Suprapubic skin (tissue), 4 donors: Measurements from ENCODE around the gene PPP2R1B. TPM values are rescaled to one million over a fixed set of nuclear protein-coding genes. Genes with fewer than 3 reads are reported as not detected.

ENCODE experiments used
- DNase-seq, 2 donors: peaks; one replicate each; pipeline ENCODE4 v3.0.0-alpha.2; 2019; ENCODE audit warnings: low spot score in 2 of 2
- H3K27ac ChIP-seq: fragments of 200-600 bp; sonication (generic); one replicate; pipeline ENCODE4 v1.5.1; 2019
- H3K27me3 ChIP-seq: fragments of 200-600 bp; sonication (generic); one replicate; pipeline ENCODE4 v1.5.1; 2019
- H3K36me3 ChIP-seq: fragments of 200-600 bp; sonication (generic); one replicate; pipeline ENCODE4 v1.5.1; 2019
- H3K4me1 ChIP-seq: fragments of 200-600 bp; sonication (generic); one replicate; pipeline ENCODE4 v1.5.1; 2019
- H3K4me3 ChIP-seq: fragments of 200-600 bp; sonication (generic); one replicate; pipeline ENCODE4 v1.5.1; 2019; ENCODE audit warnings: mild to moderate bottlenecking
- H3K9me3 ChIP-seq: fragments of 200-600 bp; sonication (generic); one replicate; pipeline ENCODE4 v1.5.1; 2019
- CTCF ChIP-seq, 2 donors: fragments of 200-600 bp in 1 of 2; fragments of 450-650 bp in 1 of 2; sonication (generic) in 1 of 2; IDR thresholded peaks; one replicate each; pipeline ENCODE4 v1.5.1; 2016 to 2019; ENCODE audit warnings: antibody characterized with exemption in 2 of 2, mild to moderate bottlenecking in 1 of 2, moderate library complexity in 1 of 2
- EP300 ChIP-seq: sonication (generic); formaldehyde crosslinking; IDR thresholded peaks from one replicate; pipeline ENCODE4 v1.6.1; 2017; ENCODE audit warnings: antibody characterized with exemption
- POLR2A ChIP-seq, 2 donors: fragments of 450-650 bp; IDR thresholded peaks; one replicate each; pipeline ENCODE4 v1.6.1; 2017; ENCODE audit warnings: antibody characterized with exemption in 2 of 2, mild to moderate bottlenecking in 2 of 2, moderate library complexity in 2 of 2
- POLR2AphosphoS5 ChIP-seq, 3 donors: sonication (generic); formaldehyde crosslinking; IDR thresholded peaks; one replicate each; pipeline ENCODE4 v1.6.1; 2017; ENCODE audit warnings: antibody characterized with exemption in 3 of 3
- WGBS: methylation state at CpG from one replicate; pipeline ENCODE4 v1.1.5; 2018; 5-methylcytosine and 5-hydroxymethylcytosine counted together
- total RNA-seq, 4 donors: library from RNA; depleted of rRNA; stranded (reverse); fragments of >200 nt; gene quantifications; one replicate each; pipeline ENCODE4 v1.1.0, GENCODE V29; 2016

PPP2R1B gene
- total RNA-seq, 4 donors from 2014 or later: 27.9 to 39.8 (median 31.8) TPM

- Histone ChIP-seq H3K36me3 (no peaks in the 10 kb centered on the region), H3K9me3 (no peaks in the 10 kb centered on the region), H3K4me1 (no peaks in the 10 kb centered on the region), H3K27ac (no peak overlapping the region), H3K27me3 (no peaks in the 10 kb centered on the region), H3K4me3 (no peak overlapping the region)
- 89% methylated on average over 3 of the region's 3 CpGs for WGBS
- TF ChIP-seq EP300: no peak
- TF ChIP-seq POLR2AphosphoS5 (IDR thresholded peaks at IDR 0.05): no peak
- TF ChIP-seq POLR2A (IDR thresholded peaks at IDR 0.05): no peak
- no peak for TF ChIP-seq CTCF (IDR thresholded peaks at IDR 0.05)
- no peak for DNase-seq
Observed at GRCh38 chr11:111680486-111681175, 85.6 kb downstream of the PPP2R1B start.

Other genes starting within 250 kb of the PPP2R1B start
- 1 to 10 TPM; 1.5 to 4.7 (median 1.9) TPM for gene LAYN, start 225.7 kb downstream of the PPP2R1B start, total RNA-seq
- gene SIK2, start 163.9 kb downstream of the PPP2R1B start, total RNA-seq: 10 to 100 TPM; 13.9 to 29.0 (median 25.1) TPM
- 10 to 100 TPM; 26.2 to 74.3 (median 31.4) TPM for gene ALG9, start 105.2 kb upstream of the PPP2R1B start, total RNA-seq
- gene FDXACB1, start 112.8 kb upstream of the PPP2R1B start, total RNA-seq: 1 to 10 TPM; 3.5 to 5.6 (median 3.9) TPM
- gene CFAP68, start 113.2 kb upstream of the PPP2R1B start, total RNA-seq: 10 to 100 TPM; 27.7 to 42.4 (median 32.7) TPM
- 100 to 1,000 TPM; 144 to 203 (median 176) TPM for gene CRYAB, start 145.4 kb upstream of the PPP2R1B start, total RNA-seq
- 1 to 10 TPM in 1 of 4 donors, not detected in 3; 3.1 TPM for gene HSPB2, start 146.3 kb upstream of the PPP2R1B start, total RNA-seq
- gene C11orf52, start 152.5 kb upstream of the PPP2R1B start, total RNA-seq: 10 to 100 TPM in 1 of 4 donors, 1 to 10 TPM in 3; 7.5 to 10.4 (median 9.7) TPM
- 10 to 100 TPM; 11.8 to 20.9 (median 13.1) TPM for gene DIXDC1, start 171.0 kb upstream of the PPP2R1B start, total RNA-seq